ENCODE measurements around the gene RLIM.
A peak's percentile ranks its signal among the peaks of the same experiment; 100 is the strongest.

The RLIM gene

GRCh38 chrX:74536152-74536831, 78.1 kb downstream of the RLIM start:
- peak; percentile 36 for DNase-seq

- peak; percentile 22 for DNase-seq
Observed at GRCh38 chrX:74535408-74536151, 78.8 kb downstream of the RLIM start.
